Heart left ventricle (tissue), 16 donors: ENCODE measurements around the gene MESP2. TPM values are rescaled to one million over a fixed set of nuclear protein-coding genes. Genes with fewer than 3 reads are reported as not detected.

Experiments
- ATAC-seq, 4 donors: fragments of 200-7000 bp; cut with Tn5 transposase; one replicate each; pipeline ENCODE4 v1.9.1; 2020 to 2022; ENCODE audit warnings: moderate library complexity in 4 of 4, mild to moderate bottlenecking in 3 of 4, moderate number of reproducible peaks in 1 of 4
- DNase-seq, 5 donors: peaks; one replicate each; pipeline ENCODE4 v3.0.0-alpha.2; 2020
- H3K27ac ChIP-seq, 12 donors: fragments of 200-600 bp; sonication (generic) in 4 of 12; one replicate each; pipeline versions ENCODE4 v1.5.0 to v1.8.0; 2016 to 2022; ENCODE audit warnings: mild to moderate bottlenecking in 2 of 12
- H3K27me3 ChIP-seq, 9 donors: fragments of 200-600 bp; sonication (generic) in 2 of 9; one replicate each; pipeline versions ENCODE4 v1.5.1 to v1.8.0; 2016 to 2022; ENCODE audit warnings: mild to moderate bottlenecking in 3 of 9
- H3K36me3 ChIP-seq, 9 donors: fragments of 200-600 bp; sonication (generic) in 2 of 9; one replicate each; pipeline versions ENCODE4 v1.5.0 to v1.8.0; 2018 to 2022; ENCODE audit warnings: mild to moderate bottlenecking in 2 of 9
- H3K4me1 ChIP-seq, 12 donors: fragments of 200-600 bp; sonication (generic) in 4 of 12; one replicate each; pipeline versions ENCODE4 v1.5.0 to v1.8.0; 2016 to 2022; ENCODE audit warnings: mild to moderate bottlenecking in 3 of 12
- H3K4me3 ChIP-seq, 12 donors: fragments of 200-600 bp; sonication (generic) in 4 of 12; one replicate each; pipeline versions ENCODE4 v1.5.0 to v1.8.0; 2017 to 2022; ENCODE audit warnings: mild to moderate bottlenecking in 9 of 12, moderate library complexity in 4 of 12
- H3K9me3 ChIP-seq, 12 donors: fragments of 200-600 bp; sonication (generic) in 4 of 12; one replicate each; pipeline versions ENCODE4 v1.5.0 to v1.8.0; 2016 to 2022; ENCODE audit warnings: mild to moderate bottlenecking in 1 of 12
- POLR2A ChIP-seq, 2 donors: fragments of 450-650 bp; IDR thresholded peaks; one replicate each; pipeline ENCODE4 v1.6.1; 2017; ENCODE audit warnings: antibody characterized with exemption in 2 of 2, mild to moderate bottlenecking in 2 of 2, moderate library complexity in 2 of 2
- WGBS, 4 donors: extraction: QIAGEN DNeasy Blood & Tissue Kit in 2 of 4; methylation state at CpG; one replicate each; pipeline versions ENCODE4 v1.1.5 to v1.1.7; 2013 to 2018; 5-methylcytosine and 5-hydroxymethylcytosine counted together
- intact Hi-C, 10 donors: fragments of 100-400 bp; cut with DNase I; formaldehyde crosslinking; loops; one replicate each; pipeline versions ENCODE4 v1.11.1 to v1.14.2; 2022
- polyA plus RNA-seq, 2 donors: library from polyadenylated mRNA; stranded (reverse); fragments of 200-250 nt; gene quantifications; one replicate each; pipeline ENCODE4 v1.2.3, GENCODE V29; 2013
- total RNA-seq, 9 donors: library from RNA; depleted of rRNA in 2 of 9; stranded (reverse); fragments of >200 nt in 2 of 9; fragmentation: NEBNext Ultra II Directional in 3 of 9; extraction: Animal tissue kit (Norgen Biotek cat#: 25700) in 3 of 9; gene quantifications; one replicate each; pipeline versions ENCODE4 v1.1.0 to v1.2.4, GENCODE V29; 2016 to 2023
- TF ChIP-seq, protein P1 (sequence below), 12 donors: fragments of 200-600 bp; sonication (generic) in 4 of 12; IDR thresholded peaks; one replicate each; pipeline versions ENCODE4 v1.5.0 to v1.8.0; 2018 to 2022; ENCODE audit warnings: antibody characterized with exemption in 12 of 12, mild to moderate bottlenecking in 5 of 12
- donor health status: ischemic (EF 13 %, LVEDD 7.1; RV severe dilation, severe dysfunction).
- donor health status: healthy with polysubstance abuse.
- donor health status: DM: no; HTN: yes; CAD: no.
- donor health status: DM: no; HTN: no; CAD: no.
- donor health status: ischemic (EF 25% LVEDD 6.9; RV normal size, moderate dysfunction).
- donor health status: ischemic (EF 25% LVEDD 5.7; RV mildly dilated, moderate dysfunction).
- donor health status: healthy.
- donor health status: DM: yes; HTN: yes; CAD: no.
- donor health status: ischemic (EF 35%, LVEDD 5.7; RV mildly dilated, moderate dysfunction).
- donor health status: nonischemic (EF 11% LVEDD 7.7; RV severe dilation, severe dysfunction).
- donor health status: DM: yes; HTN: yes; CAD: no.
- donor health status: PGD.
- donor health status: ischemic (EF 29% LVEDD 5.4; RV normal size, mild dysfunction).
- donor health status: nonischemic (EF 23%, LVEDD 6.1; RV moderate dilation, normal function).

The MESP2 gene
- total and polyA plus RNA-seq, 11 donors, result 0.16 to 0.65 (median 0.58) TPM; not detected in 7

- H3K27ac ChIP-seq, result no peak overlapping the region
- H3K27me3 ChIP-seq, result no peaks in the 10 kb centered on the region
- no peak for ATAC-seq
- TF ChIP-seq, protein P1, sequence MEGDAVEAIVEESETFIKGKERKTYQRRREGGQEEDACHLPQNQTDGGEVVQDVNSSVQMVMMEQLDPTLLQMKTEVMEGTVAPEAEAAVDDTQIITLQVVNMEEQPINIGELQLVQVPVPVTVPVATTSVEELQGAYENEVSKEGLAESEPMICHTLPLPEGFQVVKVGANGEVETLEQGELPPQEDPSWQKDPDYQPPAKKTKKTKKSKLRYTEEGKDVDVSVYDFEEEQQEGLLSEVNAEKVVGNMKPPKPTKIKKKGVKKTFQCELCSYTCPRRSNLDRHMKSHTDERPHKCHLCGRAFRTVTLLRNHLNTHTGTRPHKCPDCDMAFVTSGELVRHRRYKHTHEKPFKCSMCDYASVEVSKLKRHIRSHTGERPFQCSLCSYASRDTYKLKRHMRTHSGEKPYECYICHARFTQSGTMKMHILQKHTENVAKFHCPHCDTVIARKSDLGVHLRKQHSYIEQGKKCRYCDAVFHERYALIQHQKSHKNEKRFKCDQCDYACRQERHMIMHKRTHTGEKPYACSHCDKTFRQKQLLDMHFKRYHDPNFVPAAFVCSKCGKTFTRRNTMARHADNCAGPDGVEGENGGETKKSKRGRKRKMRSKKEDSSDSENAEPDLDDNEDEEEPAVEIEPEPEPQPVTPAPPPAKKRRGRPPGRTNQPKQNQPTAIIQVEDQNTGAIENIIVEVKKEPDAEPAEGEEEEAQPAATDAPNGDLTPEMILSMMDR (IDR thresholded peaks at IDR 0.05), result no peak
- no peak for TF ChIP-seq POLR2A (IDR thresholded peaks at IDR 0.05)
- no peak for DNase-seq
- 88 to 95% (median 93%) methylated on average over 23 to 29 of the region's 29 CpGs for WGBS, 4 donors
- H3K9me3 ChIP-seq, result no peaks in the 10 kb centered on the region
- intact Hi-C loops, result no loop called here
- peaks cover 0 to 54% (median 0%) of the 10 kb centered on the region in 9 donors for H3K36me3 ChIP-seq
- no peak overlapping the region for H3K4me3 ChIP-seq
- peaks cover 0 to 5% (median 2%) of the 10 kb centered on the region in 12 donors for H3K4me1 ChIP-seq
Observed at GRCh38 chr15:89803941-89804800, 28.0 kb downstream of the MESP2 start.

- Histone ChIP-seq H3K27ac (no peak overlapping the region), H3K4me3 (no peak overlapping the region), H3K36me3 (peaks cover 0 to 53% (median 0%) of the 10 kb centered on the region in 9 donors), H3K27me3 (no peaks in the 10 kb centered on the region), H3K4me1 (peaks cover 0 to 9% (median 2%) of the 10 kb centered on the region in 12 donors), H3K9me3 (no peaks in the 10 kb centered on the region)
- no peak for DNase-seq
- no peak for TF ChIP-seq POLR2A (IDR thresholded peaks at IDR 0.05)
- TF ChIP-seq, protein P1 (IDR thresholded peaks at IDR 0.05), result no peak
- 88 to 93% (median 89%) methylated on average over 21 to 29 of the region's 29 CpGs for WGBS, 4 donors
- intact Hi-C loops, result no loop called here
- no peak for ATAC-seq
Observed at GRCh38 chr15:89805241-89806209, 29.4 kb downstream of the MESP2 start.

DNA sequence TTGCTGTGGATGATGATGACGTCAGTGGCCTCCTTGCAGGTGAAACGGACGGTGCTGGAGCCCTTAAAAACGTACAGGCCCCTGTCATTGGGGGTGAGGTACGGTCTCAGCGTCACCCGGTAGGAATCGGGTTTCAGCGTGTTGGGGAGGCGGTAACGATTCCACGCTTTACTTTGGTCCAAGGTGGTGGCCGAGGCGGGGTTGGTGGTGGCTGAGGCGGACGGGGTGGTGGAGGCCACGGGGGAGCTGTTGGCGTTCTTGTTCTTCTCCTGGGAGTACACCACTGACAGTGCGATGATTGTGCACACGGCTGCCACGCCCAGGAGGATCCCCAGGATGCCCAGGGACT lies 30.1 kb downstream of the MESP2 start:
- H3K4me3 ChIP-seq, result no peak overlapping the region
- no peak for ATAC-seq
- WGBS, 4 donors, result 85 to 92% (median 90%) methylated on average over 17 to 21 of the region's 21 CpGs
- no peak for TF ChIP-seq POLR2A (IDR thresholded peaks at IDR 0.05)
- TF ChIP-seq, protein P1 (IDR thresholded peaks at IDR 0.05), result no peak
- peaks cover 0 to 9% (median 2%) of the 10 kb centered on the region in 12 donors for H3K4me1 ChIP-seq
- H3K27ac ChIP-seq, result no peak overlapping the region
- no peaks in the 10 kb centered on the region for H3K27me3 ChIP-seq
- DNase-seq, result no peak
- intact Hi-C loops, result no loop called here
- peaks cover 0 to 47% (median 0%) of the 10 kb centered on the region in 9 donors for H3K36me3 ChIP-seq
- no peaks in the 10 kb centered on the region for H3K9me3 ChIP-seq
